HG02884 (cell line): ENCODE data around the gene KCTD17.

Source experiments
- ATAC-seq: cut with Tn5 transposase; IDR thresholded peaks from one replicate; pipeline ENCODE4 v1.9.1; 2021; ENCODE audit warnings: mild to moderate bottlenecking, moderate library complexity; ENCODE audit not compliant: unreplicated experiment

KCTD17 gene

GRCh38 chr22:37072673-37073072 lies 21.1 kb downstream of the KCTD17 start:
- no peak for ATAC-seq

- no peak for ATAC-seq
Observed at GRCh38 chr22:37074537-37074936, 23.0 kb downstream of the KCTD17 start.

DNA sequence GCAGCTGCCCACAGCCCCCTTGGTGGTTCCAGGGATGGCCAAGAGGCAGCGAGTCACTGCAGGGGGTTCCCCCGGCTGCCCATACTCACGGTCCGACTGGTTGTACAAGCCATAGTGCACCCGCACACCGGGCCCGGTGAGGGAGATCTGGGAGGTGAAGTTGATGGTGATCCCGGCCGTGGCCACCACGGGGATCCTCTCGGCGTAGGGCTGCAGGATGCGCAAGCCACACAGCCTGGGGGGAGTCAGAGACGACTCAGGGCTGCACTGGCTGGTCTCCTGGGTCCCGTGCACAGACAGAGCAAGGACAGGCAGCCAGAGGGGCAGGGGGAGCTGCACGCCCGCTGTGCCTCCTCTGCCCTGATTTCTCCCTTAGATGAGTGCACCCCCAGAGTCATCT lies 23.5 kb downstream of the KCTD17 start:
- ATAC-seq: no peak

- no peak for ATAC-seq
Observed at GRCh38 chr22:37075822-37076433, 24.4 kb downstream of the KCTD17 start.

DNA sequence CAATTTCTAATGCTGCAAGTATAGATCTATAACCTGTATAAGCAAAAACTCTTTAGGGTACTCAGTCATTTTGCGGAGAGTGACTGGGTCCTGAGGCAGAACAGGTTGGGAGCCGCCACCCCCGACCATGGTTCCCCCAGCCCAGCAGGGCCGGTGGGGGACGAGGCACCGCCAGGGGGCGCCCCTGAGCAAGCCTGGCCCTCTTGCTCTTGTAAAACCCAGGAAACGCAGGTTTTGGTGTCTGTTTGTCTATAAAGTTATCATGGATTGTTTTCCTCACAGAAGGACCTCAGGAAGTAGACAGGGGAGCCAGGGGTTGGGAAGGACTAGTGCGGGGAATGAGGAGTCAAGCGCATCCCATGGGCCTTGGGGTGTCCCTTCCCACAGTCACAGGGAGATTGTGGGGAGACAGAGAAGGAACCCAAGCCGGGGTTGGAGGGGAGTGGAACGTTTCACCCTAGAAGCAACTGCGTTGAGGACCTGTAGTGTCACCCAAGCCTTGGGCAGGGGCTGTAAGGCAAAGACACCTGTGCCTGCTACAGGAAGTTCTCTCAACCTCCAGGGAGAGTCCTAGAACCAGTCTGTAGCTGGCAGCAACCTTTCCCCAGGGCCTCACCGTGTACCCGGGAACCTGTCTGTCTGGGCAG lies 26.4 kb downstream of the KCTD17 start:
- ATAC-seq: no peak

DNA sequence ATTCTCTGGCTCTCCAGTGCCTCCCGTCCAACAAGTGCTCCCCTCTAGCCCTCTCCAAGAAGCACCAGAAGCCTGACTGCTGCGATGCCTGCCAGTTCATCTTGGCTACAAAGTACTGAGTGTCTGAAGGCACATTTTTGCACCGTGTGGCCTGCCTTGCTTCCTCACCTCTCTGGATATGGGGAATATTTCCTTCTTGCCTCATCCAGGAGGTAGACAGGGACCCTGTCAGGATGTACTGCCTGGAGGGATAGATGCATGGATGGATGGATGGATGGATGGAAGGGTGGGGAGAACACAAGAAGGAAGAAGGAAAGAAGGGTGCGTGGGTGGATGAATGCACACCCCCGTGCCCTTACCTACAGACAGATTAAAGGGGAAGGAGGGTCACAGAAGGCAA lies 27.6 kb downstream of the KCTD17 start:
- ATAC-seq: no peak

DNA sequence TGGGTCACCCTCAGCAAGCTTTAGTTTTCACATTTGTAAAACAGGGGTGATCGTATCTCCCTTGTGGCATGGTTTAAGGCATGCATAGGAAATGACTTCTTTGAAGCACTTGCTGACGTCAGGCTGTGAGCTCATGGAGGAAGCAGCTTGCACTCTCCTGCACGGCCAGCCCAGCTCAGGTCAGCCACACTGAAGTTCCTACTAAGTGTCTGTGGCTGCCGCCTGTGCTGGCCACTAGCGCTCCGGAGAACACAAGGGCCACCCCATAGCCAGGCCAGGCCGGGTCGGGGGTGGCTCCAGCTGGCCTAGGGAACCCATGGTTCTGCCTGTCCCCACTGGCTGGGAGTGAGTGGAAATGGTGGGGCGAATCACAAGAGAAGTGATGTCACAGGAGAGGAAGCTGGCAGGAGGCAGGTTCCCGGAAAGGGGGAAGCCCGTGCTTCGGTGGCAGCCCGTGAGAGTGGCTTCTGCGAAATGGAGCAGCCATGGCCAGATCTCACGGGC lies 28.2 kb downstream of the KCTD17 start:
- no peak for ATAC-seq

- no peak for ATAC-seq
Observed at GRCh38 chr22:37080438-37080837, 28.9 kb downstream of the KCTD17 start.

DNA sequence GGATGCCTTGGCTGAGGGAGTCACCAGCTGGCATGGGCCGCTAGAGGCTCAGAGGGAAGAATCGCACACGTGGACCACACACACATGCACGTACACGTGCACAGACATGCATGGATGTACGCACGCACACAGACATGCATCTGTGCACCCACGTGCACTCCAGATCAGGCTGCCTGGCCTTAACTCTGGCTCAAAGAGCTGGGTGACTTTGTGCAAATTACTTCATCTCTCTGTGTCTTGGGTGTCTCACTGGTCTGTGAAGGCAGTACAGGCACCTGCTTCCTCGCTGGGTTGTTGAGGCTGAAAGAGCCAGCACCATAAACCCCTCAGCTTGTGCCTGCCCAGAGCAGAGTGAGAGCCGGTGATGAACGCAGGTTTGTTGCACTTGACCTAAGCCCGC lies 29.3 kb downstream of the KCTD17 start:
- ATAC-seq: no peak

DNA sequence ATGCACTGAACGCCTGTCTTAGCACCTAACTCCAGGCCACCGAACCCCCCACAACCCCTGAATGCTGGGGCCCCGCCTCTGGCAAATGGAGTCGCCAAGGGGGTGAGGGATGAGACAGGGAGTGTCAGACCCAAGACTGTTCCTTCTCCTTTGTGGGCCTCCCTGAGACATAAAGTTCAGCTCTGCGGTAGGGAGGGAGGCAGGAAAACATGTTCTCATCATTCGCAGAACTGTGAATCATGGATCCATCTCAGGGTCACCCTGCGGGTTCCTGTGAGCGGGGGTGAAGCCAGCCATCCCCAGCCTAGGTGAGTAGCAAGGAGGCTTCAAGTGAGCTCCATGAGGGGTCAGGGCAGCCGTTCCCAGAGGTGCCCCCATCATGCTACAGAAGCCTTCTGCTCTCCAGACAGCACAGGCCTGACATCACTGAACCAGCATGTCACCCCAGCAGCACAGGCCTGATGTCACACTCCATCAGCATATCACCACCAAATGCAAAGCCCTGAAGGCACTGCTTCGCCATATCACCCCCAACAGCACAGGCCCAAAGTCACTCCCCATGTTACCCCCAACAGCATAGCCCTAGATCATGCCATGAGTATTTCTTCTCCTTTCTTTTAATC lies 30.8 kb downstream of the KCTD17 start:
- ATAC-seq: no peak

DNA sequence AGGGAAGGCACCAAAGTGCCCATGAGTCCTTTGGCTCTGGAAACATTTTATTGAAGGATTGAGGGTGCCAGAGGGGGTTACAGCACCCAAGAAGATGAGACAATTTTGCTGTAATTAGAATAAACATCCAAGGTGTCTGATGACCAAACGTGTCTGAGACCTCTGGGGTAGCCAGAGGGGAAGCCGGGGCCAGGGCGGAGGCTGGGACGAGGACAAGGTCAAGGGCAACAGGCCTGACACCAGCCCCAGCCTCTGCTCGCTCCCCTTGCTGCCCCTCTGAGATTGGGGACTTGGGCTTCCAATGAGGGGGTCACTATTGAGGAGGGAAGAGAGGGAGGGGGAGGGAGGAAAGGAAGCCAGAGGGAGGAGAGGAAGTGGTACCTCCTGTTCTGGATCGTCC lies 32.4 kb downstream of the KCTD17 start:
- no peak for ATAC-seq

GRCh38 chr22:37084385-37084784 lies 32.8 kb downstream of the KCTD17 start:
- ATAC-seq: no peak

DNA sequence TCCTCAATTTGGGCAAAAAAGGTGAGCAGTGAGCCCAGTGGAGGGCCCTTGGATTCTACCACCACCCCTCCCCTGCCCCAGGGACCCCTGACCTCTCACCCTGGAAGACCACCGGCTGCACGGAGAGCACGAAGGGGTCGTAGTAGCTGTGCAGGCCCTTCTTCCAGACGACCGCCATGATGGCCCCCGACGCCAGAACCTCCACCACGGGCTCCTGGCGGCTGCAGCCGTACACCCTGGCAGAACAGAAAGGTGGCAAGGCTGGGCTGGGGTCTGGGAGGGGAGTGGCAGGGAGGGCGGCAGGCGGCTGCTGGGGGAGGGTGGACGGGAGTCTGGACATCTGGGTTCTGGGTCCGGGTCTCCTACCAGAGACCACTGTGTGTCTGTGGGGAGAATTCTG lies 34.6 kb downstream of the KCTD17 start:
- ATAC-seq: no peak

DNA sequence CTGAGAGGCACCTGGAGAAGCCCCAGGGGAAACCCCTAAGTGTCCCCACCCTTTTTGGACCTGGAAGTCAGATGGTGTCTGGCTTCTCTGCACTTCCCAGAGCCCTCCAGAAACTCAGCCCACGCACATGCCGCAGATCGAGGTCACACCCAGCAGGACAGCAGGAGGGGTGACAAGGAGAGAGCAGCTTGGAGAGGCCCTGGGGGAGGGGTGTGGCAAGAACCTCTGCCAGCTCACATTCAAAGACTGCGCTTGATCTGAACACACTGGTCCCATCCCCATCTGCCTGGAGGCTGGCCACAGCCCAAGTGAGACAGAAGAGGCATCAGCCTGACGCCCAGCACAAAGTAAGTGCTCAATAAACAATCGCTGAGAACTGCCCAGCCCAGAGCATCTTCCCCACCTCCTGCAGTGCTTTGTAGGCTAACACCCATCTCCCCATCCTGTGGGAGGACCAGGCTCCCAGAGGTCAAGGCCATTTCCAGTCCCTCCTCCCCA lies 36.6 kb downstream of the KCTD17 start:
- no peak for ATAC-seq

GRCh38 chr22:37088750-37089408 lies 37.3 kb downstream of the KCTD17 start:
- ATAC-seq: no peak

DNA sequence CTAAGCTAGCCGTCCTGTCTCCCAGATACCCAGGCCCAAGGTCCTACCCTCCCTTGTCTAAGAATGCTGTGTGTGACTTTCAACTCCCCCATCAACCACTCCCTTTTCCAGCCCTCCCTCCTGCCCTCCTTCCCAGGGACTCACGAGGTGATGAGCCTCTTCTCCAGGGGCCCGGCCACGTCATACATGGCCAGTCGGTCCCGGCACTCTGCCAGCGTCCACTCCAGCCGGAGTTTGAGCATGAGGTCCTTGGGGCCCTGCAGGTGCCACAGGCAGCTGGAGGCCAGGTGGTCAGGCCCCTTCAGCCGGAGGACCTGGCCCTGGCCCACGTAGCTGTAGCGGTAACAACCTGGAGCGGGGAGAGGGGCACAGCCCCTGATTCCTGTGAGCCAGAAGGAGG lies 37.9 kb downstream of the KCTD17 start:
- ATAC-seq: no peak

- ATAC-seq: no peak
Observed at GRCh38 chr22:37090920-37091695, 39.6 kb downstream of the KCTD17 start.

- no peak for ATAC-seq
Observed at GRCh38 chr22:37091994-37092393, 40.5 kb downstream of the KCTD17 start.

DNA sequence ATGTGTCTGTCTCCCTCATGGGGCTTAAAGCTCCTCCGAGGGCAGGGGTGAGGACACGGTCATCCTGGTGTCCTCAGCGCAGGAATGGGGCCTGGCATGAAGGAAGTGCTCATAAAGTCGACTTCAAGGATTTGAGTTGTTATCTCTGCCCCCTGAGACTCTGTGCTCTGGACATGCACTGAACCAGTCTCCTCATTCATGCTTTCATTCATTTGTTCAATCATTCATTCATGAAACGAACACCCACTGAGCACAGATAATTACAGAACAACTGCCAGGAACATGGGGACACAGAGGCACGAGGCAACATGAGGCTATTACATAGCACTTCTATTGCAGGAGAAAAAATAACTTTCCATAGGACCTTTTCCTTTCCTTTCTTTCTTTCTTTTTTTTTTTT lies 41.5 kb downstream of the KCTD17 start:
- no peak for ATAC-seq

DNA sequence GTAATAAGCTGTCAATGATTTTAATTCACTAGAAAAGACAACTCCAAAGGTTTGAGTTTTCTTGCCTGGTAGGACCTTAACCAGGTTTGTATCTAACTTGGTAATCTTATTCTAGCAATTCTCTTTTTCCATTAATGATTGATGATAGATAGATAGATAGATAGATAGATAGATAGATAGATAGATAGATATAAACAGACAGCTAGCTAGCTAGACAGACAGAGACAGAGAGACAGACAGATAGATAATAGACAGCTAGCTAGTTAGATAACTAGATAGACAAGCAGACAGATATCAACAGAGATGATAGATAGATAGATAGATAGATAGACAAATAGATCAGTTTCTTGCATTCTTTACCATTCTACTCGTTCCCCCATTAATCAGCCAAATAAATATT lies 42.7 kb downstream of the KCTD17 start:
- ATAC-seq: no peak

DNA sequence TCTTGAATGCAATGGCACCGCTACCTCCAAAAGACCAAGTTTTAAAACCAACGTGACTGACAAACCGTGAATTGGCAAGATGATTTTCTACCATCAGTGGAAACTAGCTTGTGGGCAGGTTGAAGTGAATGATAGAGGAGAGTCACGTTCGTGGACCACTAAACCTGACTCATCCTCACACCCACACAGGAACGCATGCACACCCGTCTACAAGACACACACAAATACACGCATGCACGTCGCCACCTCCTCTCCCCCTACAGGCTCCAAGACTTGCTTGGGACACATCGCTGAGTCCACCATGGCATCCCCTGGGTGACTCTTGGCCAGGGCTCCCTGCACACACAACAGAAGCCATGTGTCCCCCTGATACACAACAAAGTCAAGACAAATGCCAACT lies 43.6 kb downstream of the KCTD17 start:
- no peak for ATAC-seq
